HEK293 (cell line): ENCODE measurements around the gene YIPF6.
"Not testable (repeated sequence)": the region's sequence is repeated elsewhere in the genome, so short reads cannot be mapped to it uniquely, and the experiment has no call there.

Source experiments
- CTCF ChIA-PET: fragments of 350-600 bp; formaldehyde crosslinking; extraction: SDS; loops from one replicate; lab custom pipeline; 2021; ENCODE audit warnings: antibody characterized with exemption; lab: Yijun Ruan, JAX
- POLR2A ChIA-PET: fragments of 300-600 bp; formaldehyde crosslinking; extraction: SDS; loops from one replicate; lab custom pipeline; 2020; ENCODE audit warnings: antibody characterized with exemption, inconsistent platforms; lab: Yijun Ruan, JAX
- H3K27ac ChIP-seq: fragments of 200-500 bp; sonication (Bioruptor generic); 2 replicates; pipeline ENCODE4 v1.5.1; 2014; ENCODE audit warnings: low read depth, low read length, control low read depth, inconsistent platforms; ENCODE audit errors: extremely low read depth
- H3K36me3 ChIP-seq, 2 experiments: fragments of 200-500 bp in 1 of 2; sonication (Bioruptor generic) in 1 of 2; 1 replicate in 1 of 2; 2 replicates in 1 of 2; pipeline ENCODE4 v1.5.1; 2014 to 2017; ENCODE audit warnings: inconsistent platforms in 2 of 2, low read length in 2 of 2; ENCODE audit not compliant: control insufficient read depth in 2 of 2, insufficient read depth in 1 of 2
- H3K4me1 ChIP-seq: fragments of 200-500 bp; sonication (Bioruptor generic); 2 replicates; pipeline ENCODE4 v1.5.1; 2014; ENCODE audit warnings: mild to moderate bottlenecking, low read length, inconsistent platforms; ENCODE audit not compliant: control insufficient read depth, insufficient read depth
- H3K4me3 ChIP-seq: 2 replicates; pipeline ENCODE4 v1.5.1; 2011; ENCODE audit warnings: low read depth, mild to moderate bottlenecking, control low read depth, low read length, moderate library complexity
- H3K9me3 ChIP-seq: fragments of 200-500 bp; sonication (Bioruptor generic); 2 replicates; pipeline ENCODE4 v1.5.1; 2014; ENCODE audit warnings: low read depth, low read length, inconsistent platforms; ENCODE audit not compliant: control insufficient read depth, insufficient read depth
- GLI2 ChIP-seq: fragments of 450-650 bp; formaldehyde crosslinking; IDR thresholded peaks from 2 replicates; pipeline ENCODE4; 2017; ENCODE audit warnings: missing biosample characterization, missing genetic modification characterization, low read depth, borderline replicate concordance
- OVOL3 ChIP-seq: fragments of 450-650 bp; formaldehyde crosslinking; IDR thresholded peaks from 2 replicates; pipeline ENCODE4 v1.5.1; 2016; ENCODE audit warnings: missing biosample characterization, missing genetic modification characterization
- YY2 ChIP-seq: fragments of 450-650 bp; formaldehyde crosslinking; IDR thresholded peaks from 2 replicates; pipeline ENCODE4 v1.5.1; 2016; ENCODE audit warnings: missing biosample characterization, missing genetic modification characterization
- ZBTB1 ChIP-seq: fragments of 450-650 bp; formaldehyde crosslinking; IDR thresholded peaks from 2 replicates; pipeline ENCODE4 v1.5.1; 2016; ENCODE audit warnings: missing biosample characterization, missing genetic modification characterization
- ZBTB17 ChIP-seq: fragments of 450-650 bp; formaldehyde crosslinking; IDR thresholded peaks from 2 replicates; pipeline ENCODE4 v1.5.1; 2016; ENCODE audit warnings: missing biosample characterization, missing genetic modification characterization
- ZBTB20 ChIP-seq: fragments of 450-650 bp; formaldehyde crosslinking; IDR thresholded peaks from 2 replicates; pipeline ENCODE4 v1.5.1; 2016; ENCODE audit warnings: missing biosample characterization, missing genetic modification characterization
- ZBTB8A ChIP-seq: fragments of 450-650 bp; formaldehyde crosslinking; IDR thresholded peaks from 2 replicates; pipeline ENCODE4 v1.5.1; 2016; ENCODE audit warnings: missing biosample characterization, missing genetic modification characterization
- ZIC2 ChIP-seq: fragments of 450-650 bp; formaldehyde crosslinking; IDR thresholded peaks from 2 replicates; pipeline ENCODE4 v1.5.1; 2016; ENCODE audit warnings: missing biosample characterization, missing genetic modification characterization
- ZNF133 ChIP-seq: fragments of 450-650 bp; formaldehyde crosslinking; IDR thresholded peaks from 2 replicates; pipeline ENCODE4 v1.5.1; 2016; ENCODE audit warnings: missing biosample characterization, missing genetic modification characterization
- ZNF248 ChIP-seq: fragments of 450-650 bp; formaldehyde crosslinking; IDR thresholded peaks from 2 replicates; pipeline ENCODE4 v1.5.1; 2017; ENCODE audit warnings: missing biosample characterization, missing genetic modification characterization
- ZNF266 ChIP-seq: fragments of 450-650 bp; formaldehyde crosslinking; IDR thresholded peaks from 2 replicates; pipeline ENCODE4 v1.5.1; 2016; ENCODE audit warnings: missing biosample characterization, missing genetic modification characterization, low read depth
- ZNF341 ChIP-seq: fragments of 450-650 bp; formaldehyde crosslinking; IDR thresholded peaks from 2 replicates; pipeline ENCODE4; 2016; ENCODE audit warnings: low read depth, missing biosample characterization, missing genetic modification characterization
- ZNF549 ChIP-seq: fragments of 450-650 bp; IDR thresholded peaks from 2 replicates; pipeline ENCODE4 v1.5.1; 2018; ENCODE audit warnings: missing biosample characterization, missing genetic modification characterization, mild to moderate bottlenecking, inconsistent platforms, moderate library complexity
- ZNF558 ChIP-seq: fragments of 450-650 bp; formaldehyde crosslinking; IDR thresholded peaks from 2 replicates; pipeline ENCODE4 v1.5.1; 2016; ENCODE audit warnings: missing biosample characterization, missing genetic modification characterization
- ZNF560 ChIP-seq: fragments of 450-650 bp; formaldehyde crosslinking; IDR thresholded peaks from 2 replicates; pipeline ENCODE4 v1.5.1; 2017; ENCODE audit warnings: missing biosample characterization, missing genetic modification characterization, borderline replicate concordance
- ZNF621 ChIP-seq: fragments of 450-650 bp; formaldehyde crosslinking; IDR thresholded peaks from 2 replicates; pipeline ENCODE4 v1.5.1; 2017; ENCODE audit warnings: missing biosample characterization, missing genetic modification characterization
- ZNF623 ChIP-seq: fragments of 450-650 bp; formaldehyde crosslinking; IDR thresholded peaks from 2 replicates; pipeline ENCODE4 v1.5.1; 2016; ENCODE audit warnings: missing biosample characterization, missing genetic modification characterization
- ZNF624 ChIP-seq: fragments of 450-650 bp; formaldehyde crosslinking; IDR thresholded peaks from 2 replicates; pipeline ENCODE4 v1.5.1; 2017; ENCODE audit warnings: missing biosample characterization, missing genetic modification characterization
- ZNF626 ChIP-seq: fragments of 450-650 bp; sonication (Bioruptor Pico); formaldehyde crosslinking; IDR thresholded peaks from 2 replicates; pipeline ENCODE4 v1.5.1; 2018; ENCODE audit warnings: missing biosample characterization, missing genetic modification characterization, inconsistent platforms
- ZNF629 ChIP-seq: fragments of 450-650 bp; formaldehyde crosslinking; IDR thresholded peaks from 2 replicates; pipeline ENCODE4 v1.5.1; 2017; ENCODE audit warnings: missing biosample characterization, missing genetic modification characterization
- ZNF654 ChIP-seq: fragments of 450-650 bp; formaldehyde crosslinking; IDR thresholded peaks from 2 replicates; pipeline ENCODE4 v1.5.1; 2016; ENCODE audit warnings: low read depth, missing biosample characterization, missing genetic modification characterization
- ZNF777 ChIP-seq: fragments of 450-650 bp; formaldehyde crosslinking; IDR thresholded peaks from 2 replicates; pipeline ENCODE4 v1.5.1; 2017; ENCODE audit warnings: missing biosample characterization, missing genetic modification characterization, borderline replicate concordance
- TF ChIP-seq, protein P1 (sequence below): fragments of 450-650 bp; formaldehyde crosslinking; IDR thresholded peaks from 2 replicates; pipeline ENCODE4 v1.5.1; 2016; ENCODE audit warnings: missing biosample characterization, missing genetic modification characterization
- TF ChIP-seq, protein P2 (sequence below): fragments of 450-650 bp; formaldehyde crosslinking; IDR thresholded peaks from 2 replicates; pipeline ENCODE4 v1.5.1; 2016; ENCODE audit warnings: missing biosample characterization, missing genetic modification characterization
- TF ChIP-seq, protein P3 (sequence below): fragments of 450-650 bp; formaldehyde crosslinking; IDR thresholded peaks from 2 replicates; pipeline ENCODE4 v1.5.1; 2016; ENCODE audit warnings: missing biosample characterization, missing genetic modification characterization
- TF ChIP-seq, protein P4 (sequence below): fragments of 450-650 bp; formaldehyde crosslinking; IDR thresholded peaks from 2 replicates; pipeline ENCODE4 v1.5.1; 2016; ENCODE audit warnings: missing biosample characterization, missing genetic modification characterization, borderline replicate concordance

The YIPF6 gene

DNA sequence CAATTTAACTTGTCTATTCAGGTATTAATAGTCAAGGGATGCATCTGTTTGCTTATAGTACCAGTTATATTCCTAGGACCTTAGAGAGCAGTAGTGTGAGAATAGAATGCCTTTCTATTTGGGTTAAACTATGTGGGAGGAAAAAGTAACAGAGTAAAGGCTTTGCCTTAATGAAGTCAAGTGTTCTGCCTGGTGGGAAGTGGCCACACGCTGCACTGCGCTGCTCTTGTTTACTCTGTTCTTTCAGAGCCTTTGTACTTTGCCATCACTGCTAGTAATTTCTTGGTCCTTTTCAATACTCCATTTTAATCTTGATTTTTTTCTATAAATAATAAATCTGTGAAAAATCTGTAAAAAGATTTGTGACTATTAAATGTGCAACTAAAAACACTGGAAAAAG is 38.0 kb downstream of the YIPF6 start (continued):
- TF ChIP-seq ZBTB17 (tag by site-specific recombination) (no peak), ZNF621 (tag by site-specific recombination) (no peak)

DNA sequence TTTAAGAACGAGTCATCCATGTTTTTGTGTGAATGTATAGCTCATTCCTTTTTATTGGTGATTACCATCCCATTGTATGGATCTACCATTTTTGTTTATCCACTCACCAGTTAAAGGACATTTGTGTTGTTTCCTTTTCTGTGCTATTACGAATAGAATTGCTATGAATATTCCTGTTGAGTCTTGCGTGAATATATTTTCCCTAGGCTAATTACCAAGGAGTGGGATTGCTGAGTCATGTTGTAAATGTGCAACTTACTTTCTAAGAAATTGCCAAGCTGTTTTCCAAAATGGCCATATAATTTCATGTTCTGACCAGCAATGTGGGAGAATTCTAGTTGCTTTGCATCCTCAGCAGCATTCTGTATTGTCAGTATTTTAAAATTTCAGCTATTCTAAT is 51.3 kb downstream of the YIPF6 start:
- POLR2A ChIA-PET = no interaction called here

DNA sequence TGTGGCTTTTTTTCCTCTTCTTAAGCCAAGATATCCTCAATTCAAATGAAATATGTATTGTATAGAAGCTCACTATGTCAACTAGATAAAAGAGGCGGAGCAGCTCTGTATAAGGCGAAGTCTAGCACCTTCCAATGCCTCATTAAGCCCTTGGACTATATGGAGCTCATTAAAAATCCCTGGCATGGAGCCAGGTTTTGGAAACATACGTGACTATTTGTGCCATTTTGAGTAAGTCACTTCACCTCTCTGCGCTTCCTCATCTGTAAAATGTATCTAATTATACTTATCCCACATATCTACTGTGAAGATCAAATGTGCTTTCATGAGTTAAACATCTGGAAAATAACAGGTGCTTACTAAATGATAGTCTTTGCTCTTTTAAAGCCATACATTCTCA is 57.2 kb downstream of the YIPF6 start:
- POLR2A ChIA-PET = no interaction called here

More for the DNA sequence above, 51.3 kb downstream of the YIPF6 start:
- CTCF ChIA-PET = no interaction called here
- H3K9me3 ChIP-seq = no peaks in the 10 kb centered on the region; the same call in 1 of the 2 replicates
- no peaks in the 10 kb centered on the region for H3K4me1 ChIP-seq
- no peaks in the 10 kb centered on the region for H3K36me3 ChIP-seq
- H3K4me3 ChIP-seq = no peak overlapping the region
- no peak overlapping the region for H3K27ac ChIP-seq
- TF ChIP-seq ZNF133 = no peak
- TF ChIP-seq, protein P1, sequence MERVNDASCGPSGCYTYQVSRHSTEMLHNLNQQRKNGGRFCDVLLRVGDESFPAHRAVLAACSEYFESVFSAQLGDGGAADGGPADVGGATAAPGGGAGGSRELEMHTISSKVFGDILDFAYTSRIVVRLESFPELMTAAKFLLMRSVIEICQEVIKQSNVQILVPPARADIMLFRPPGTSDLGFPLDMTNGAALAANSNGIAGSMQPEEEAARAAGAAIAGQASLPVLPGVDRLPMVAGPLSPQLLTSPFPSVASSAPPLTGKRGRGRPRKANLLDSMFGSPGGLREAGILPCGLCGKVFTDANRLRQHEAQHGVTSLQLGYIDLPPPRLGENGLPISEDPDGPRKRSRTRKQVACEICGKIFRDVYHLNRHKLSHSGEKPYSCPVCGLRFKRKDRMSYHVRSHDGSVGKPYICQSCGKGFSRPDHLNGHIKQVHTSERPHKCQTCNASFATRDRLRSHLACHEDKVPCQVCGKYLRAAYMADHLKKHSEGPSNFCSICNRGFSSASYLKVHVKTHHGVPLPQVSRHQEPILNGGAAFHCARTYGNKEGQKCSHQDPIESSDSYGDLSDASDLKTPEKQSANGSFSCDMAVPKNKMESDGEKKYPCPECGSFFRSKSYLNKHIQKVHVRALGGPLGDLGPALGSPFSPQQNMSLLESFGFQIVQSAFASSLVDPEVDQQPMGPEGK (tag by site-specific recombination) = no peak
- no peak for TF ChIP-seq ZBTB8A (tag by site-specific recombination)
- TF ChIP-seq ZNF266 (tag by site-specific recombination) = no peak
- TF ChIP-seq ZNF654 (tag by site-specific recombination) = no peak
- no peak for TF ChIP-seq ZBTB20 (tag by site-specific recombination)
- no peak for TF ChIP-seq ZNF248
- no peak for TF ChIP-seq YY2 (tag by site-specific recombination)
- no peak for TF ChIP-seq ZNF624
- no peak for TF ChIP-seq ZIC2
- TF ChIP-seq ZNF341 (tag by site-specific recombination) = no peak
- no peak for TF ChIP-seq ZBTB1
- TF ChIP-seq ZNF626 (tag by site-specific recombination) = no peak
- no peak for TF ChIP-seq ZNF629 (tag by site-specific recombination)
- TF ChIP-seq OVOL3 (tag by site-specific recombination) = no peak
- no peak for TF ChIP-seq ZNF549 (tag by site-specific recombination)

DNA sequence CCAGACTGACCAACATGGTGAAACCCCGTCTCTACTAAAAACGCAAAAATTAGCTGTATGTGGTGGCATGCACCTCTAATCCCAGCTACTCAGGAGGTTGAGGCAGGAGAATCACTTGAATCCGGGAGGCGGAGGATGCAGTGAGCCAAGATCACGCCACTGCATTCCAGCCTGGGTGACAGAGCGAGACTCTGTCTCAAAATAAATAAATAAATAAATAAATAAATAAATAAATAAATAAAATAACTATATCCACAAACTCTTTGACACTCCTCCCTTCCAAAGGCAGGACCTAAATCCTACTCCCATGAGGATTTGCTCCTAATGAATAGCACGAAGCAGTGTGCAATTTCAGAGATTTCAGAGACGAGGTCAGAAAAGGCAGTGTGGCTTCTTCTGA is 58.3 kb downstream of the YIPF6 start:
- H3K9me3 ChIP-seq, H3K27ac ChIP-seq, CTCF ChIA-PET, POLR2A ChIA-PET, H3K36me3 ChIP-seq, H3K4me3 ChIP-seq, H3K4me1 ChIP-seq: not testable (repeated sequence)
- TF ChIP-seq ZNF558 (tag by site-specific recombination) = 0 out of 2 replicates have a peak, but pooled peaks have one; percentile 53
- TF ChIP-seq, protein P2, sequence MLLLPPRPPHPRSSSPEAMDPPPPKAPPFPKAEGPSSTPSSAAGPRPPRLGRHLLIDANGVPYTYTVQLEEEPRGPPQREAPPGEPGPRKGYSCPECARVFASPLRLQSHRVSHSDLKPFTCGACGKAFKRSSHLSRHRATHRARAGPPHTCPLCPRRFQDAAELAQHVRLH = peak; percentile 50; the same call in 1 of the 2 replicates
- TF ChIP-seq, protein P3, sequence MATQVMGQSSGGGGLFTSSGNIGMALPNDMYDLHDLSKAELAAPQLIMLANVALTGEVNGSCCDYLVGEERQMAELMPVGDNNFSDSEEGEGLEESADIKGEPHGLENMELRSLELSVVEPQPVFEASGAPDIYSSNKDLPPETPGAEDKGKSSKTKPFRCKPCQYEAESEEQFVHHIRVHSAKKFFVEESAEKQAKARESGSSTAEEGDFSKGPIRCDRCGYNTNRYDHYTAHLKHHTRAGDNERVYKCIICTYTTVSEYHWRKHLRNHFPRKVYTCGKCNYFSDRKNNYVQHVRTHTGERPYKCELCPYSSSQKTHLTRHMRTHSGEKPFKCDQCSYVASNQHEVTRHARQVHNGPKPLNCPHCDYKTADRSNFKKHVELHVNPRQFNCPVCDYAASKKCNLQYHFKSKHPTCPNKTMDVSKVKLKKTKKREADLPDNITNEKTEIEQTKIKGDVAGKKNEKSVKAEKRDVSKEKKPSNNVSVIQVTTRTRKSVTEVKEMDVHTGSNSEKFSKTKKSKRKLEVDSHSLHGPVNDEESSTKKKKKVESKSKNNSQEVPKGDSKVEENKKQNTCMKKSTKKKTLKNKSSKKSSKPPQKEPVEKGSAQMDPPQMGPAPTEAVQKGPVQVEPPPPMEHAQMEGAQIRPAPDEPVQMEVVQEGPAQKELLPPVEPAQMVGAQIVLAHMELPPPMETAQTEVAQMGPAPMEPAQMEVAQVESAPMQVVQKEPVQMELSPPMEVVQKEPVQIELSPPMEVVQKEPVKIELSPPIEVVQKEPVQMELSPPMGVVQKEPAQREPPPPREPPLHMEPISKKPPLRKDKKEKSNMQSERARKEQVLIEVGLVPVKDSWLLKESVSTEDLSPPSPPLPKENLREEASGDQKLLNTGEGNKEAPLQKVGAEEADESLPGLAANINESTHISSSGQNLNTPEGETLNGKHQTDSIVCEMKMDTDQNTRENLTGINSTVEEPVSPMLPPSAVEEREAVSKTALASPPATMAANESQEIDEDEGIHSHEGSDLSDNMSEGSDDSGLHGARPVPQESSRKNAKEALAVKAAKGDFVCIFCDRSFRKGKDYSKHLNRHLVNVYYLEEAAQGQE = peak; percentile 37; the same call in 1 of the 2 replicates
- peak; percentile 76; the same call in 1 of the 2 replicates for TF ChIP-seq ZNF560 (tag by site-specific recombination)
- TF ChIP-seq, protein P4, sequence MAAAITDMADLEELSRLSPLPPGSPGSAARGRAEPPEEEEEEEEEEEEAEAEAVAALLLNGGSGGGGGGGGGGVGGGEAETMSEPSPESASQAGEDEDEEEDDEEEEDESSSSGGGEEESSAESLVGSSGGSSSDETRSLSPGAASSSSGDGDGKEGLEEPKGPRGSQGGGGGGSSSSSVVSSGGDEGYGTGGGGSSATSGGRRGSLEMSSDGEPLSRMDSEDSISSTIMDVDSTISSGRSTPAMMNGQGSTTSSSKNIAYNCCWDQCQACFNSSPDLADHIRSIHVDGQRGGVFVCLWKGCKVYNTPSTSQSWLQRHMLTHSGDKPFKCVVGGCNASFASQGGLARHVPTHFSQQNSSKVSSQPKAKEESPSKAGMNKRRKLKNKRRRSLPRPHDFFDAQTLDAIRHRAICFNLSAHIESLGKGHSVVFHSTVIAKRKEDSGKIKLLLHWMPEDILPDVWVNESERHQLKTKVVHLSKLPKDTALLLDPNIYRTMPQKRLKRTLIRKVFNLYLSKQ (tag by site-specific recombination) = peak; percentile 65; the same call in 1 of the 2 replicates
- TF ChIP-seq GLI2 = peak; percentile 60; the same call in 1 of the 2 replicates
- peak; percentile 68 for TF ChIP-seq ZNF623 (tag by site-specific recombination)

More for the DNA sequence above, 57.2 kb downstream of the YIPF6 start:
- Histone ChIP-seq H3K36me3 (no peaks in the 10 kb centered on the region), H3K4me1 (no peaks in the 10 kb centered on the region), H3K4me3 (no peak overlapping the region), H3K27ac (no peak overlapping the region), H3K9me3 (no peaks in the 10 kb centered on the region; the same call in 1 of the 2 replicates)
- TF ChIP-seq GLI2 (0 out of 2 replicates have a peak, but pooled peaks have one; percentile 13), ZNF777 (tag by site-specific recombination) (no peak)
- CTCF ChIA-PET = interaction anchor here (1.3 to 2.0 kb wide), 2 partner anchors 43 to 359 kb away, joined by 3 to 8 read pairs; no protein-coding TSS in a partner anchor
